SIG-M5 (cell line): Measurements from ENCODE around the gene AGAP1.

ENCODE experiments used
- DNase-seq: peaks from one replicate; lab custom pipeline; 2025; lab: John Stamatoyannopoulos, UW

AGAP1 gene

DNA sequence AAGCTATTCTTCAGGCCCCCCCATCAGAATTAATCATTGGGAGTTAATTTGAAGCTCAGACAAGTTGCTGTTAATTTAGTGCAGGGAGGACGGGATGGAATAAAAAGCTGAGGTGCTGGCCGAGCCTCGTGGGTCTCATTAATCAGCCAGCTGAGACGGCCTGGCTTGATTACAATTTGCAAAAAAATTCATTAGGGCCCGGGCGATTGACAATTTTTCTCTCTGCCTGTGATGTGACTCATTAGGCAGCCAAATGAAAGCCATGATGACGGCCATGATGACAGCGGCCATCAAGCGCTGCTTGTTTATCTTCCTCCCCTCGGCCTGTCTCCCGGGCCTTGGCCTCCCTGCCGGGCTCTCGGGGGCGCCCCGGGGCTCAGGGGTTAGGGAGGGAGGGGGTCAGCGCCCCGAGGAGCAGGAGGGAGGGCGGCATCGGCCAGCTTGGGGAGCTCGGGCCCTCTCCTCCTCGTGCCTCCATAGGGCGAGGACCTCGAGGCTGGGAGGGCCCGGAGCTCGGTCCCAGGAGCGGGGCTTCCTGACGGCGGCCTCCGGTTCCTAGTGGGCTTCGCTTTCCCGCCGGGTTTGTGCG, 669.1 kb downstream of the AGAP1 start:
- DNase-seq = no peak

DNA sequence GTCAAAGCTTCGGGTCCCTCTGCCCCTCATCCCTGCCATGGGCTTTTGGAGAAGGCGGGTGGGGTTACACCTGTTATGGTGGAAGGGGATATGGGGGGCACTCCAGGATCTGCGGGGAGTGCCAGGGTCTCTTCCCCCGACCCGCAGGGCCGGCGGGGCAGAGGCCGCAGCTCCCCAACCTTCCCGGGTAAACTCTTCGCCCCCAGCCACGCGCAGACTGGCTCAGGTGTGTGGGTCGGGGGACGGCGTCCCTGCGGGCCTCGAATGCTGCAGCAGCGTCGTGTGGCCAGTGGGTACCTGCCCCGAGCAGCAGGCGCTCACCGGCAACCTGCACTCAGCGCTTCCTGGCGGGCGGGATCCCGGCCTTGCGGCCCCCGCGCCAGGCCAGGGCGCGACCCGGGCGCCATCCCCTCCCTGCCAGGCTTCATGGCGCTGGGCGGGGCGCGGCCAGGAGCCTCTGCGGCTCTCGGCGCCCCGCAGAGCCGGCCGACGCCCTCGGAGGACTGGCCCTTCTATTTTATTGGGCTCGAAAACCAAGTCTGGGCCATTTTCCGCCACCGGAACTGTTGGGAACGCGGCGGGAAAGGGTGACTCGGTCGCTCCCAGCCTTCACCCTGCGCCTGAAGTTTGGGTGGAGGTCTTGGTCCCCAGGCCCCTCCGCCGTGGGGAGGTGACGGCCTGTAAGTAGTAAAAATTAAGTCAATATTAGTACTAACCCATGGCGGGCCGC, 669.8 kb downstream of the AGAP1 start:
- DNase-seq = no peak

DNA sequence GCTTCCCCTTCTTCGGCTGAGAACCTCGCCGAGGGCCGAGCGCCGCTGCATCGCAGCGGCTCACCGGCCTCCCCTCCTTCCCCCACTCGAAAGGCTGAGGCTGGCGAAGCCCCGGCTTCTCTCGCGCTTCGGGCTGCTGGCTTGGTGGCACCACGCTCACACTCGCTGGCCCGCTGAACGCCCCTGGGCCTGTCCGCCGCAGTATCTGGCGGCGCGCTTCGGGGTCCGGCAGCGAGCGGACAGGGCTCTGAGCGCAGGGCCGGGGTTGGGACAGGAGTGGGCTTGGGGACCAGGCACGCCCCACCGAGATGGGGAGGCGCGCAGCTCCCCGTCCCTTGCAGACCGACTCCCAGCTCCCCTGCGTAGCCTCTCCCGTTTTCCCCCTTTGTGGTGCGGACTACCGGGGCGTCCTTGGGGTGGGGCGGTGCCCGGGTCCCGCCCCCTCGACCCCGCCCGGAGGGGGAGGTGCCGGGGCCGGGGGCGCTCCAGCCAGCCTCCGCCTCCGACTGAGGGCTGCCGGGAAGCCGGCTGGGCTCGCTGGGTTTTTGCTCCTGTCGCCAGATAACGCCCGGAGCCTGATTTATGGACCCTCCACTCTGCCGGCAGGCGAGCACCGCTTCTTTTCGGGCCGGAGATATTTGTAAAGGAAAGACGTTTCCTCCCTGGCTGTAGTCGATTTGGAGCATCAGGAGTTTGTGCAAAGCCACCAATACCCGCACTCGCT, 670.5 kb downstream of the AGAP1 start:
- DNase-seq = no peak

DNA sequence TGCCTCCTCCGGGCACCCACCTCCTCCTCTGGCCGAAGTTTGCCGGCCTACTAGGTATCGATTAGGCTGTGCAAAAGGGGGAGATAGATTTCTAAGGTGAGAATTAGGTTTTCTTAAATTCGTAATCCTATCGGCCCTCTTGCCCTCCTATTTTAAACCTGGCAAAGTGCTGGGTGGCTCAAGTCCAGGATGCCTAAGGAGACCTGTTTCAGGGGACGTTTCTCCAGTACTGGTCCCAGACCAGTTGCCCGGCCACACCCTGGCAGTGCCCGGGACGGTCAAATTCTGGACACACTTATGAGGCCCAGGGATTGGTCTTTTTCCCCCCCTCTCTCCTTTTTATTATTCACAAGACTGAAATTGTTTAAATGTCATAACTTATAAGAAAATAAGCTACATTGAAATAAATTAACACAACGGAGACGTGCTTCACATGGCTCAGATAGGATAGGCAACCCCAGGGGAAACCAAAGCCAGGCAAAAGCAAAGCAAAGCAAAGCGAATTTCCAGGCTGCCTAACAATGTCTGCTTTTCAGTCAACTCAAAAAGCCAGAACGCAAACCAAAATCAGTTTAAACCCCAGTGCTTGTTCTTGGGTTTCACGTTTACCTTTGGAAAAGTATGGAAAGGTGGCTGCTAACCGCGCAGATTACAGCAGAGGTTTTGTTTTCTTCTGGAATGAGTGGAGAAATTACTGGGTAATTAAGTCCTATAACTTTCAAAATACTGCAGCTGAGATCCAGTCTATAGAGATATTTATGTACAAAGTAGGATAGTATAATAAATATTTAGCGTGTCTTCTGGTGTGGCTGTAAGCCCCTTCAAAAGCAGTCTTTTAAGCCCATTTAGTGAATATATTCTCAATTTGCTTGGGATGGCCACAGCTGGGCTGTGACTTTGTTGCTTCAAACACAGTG, 671.3 kb downstream of the AGAP1 start:
- DNase-seq = no peak

DNA sequence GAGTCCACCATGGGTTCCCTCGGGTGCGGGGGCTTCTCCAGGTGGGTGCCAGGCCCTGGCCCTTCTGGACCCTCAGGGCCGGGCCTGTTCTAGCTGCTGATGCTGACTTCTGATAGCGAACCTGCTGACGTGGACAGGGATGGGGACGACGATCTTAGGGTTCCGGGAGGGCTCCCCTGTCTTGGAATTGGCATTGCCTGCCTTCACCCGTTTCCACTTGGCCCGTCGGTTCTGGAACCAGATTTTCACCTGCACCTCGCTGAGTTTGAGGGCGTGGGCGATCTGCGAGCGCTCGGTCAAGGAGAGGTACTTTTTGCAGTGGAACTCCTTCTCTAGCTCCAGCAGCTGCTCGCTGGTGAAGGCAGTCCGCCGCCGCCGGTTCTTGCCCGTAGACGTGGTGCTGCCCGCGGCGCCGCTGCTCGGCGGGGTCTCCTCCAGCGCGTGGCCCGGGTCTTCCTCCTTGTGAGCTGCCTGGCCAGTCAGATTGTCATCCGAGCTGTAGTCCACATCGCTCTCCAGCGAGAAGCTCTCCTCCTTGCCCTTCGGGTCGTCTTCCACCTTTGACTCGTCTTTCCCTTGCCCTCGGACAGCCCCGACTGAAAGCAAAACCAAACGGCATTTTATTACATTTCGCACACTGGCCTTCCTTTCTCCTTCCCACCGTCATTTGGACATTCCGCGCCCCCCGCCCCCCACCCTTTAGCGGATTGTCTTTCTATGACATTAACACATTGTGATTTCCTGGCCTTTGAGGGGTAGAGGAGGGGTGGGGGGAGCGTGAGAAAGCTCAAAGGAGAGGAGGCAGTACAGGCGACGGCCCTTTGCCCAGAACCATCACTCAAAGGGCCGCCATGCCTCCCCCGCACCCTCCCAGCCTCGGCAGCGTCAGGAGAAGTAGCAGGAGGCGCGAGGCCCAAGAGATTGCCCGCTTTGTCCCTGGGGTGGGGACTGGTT, 672.3 kb downstream of the AGAP1 start:
- DNase-seq = no peak

DNA sequence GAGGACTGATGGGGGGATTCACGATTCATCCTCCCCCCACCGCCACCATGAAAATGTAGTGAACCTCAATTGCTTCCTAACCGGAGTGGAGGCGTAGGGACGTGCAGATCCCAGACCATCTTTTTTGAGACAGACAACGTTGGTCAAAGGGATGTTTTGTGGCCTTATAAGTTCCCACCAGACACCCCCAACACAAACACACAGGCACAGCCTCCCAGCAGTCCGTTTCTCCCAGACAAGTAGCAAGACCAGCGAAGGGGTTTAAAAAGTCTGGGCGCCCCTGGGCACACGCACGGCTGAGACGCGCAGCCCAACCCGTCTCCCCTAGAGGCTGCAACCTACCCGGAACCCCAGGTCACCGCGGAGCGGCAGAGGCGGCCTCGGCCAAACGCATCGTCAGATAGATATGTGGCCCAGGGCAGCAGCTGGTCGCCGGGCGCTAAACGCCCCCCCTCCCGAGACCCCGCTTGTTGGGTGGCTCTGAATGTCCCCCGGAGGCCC, 673.0 kb downstream of the AGAP1 start:
- DNase-seq = no peak

DNA sequence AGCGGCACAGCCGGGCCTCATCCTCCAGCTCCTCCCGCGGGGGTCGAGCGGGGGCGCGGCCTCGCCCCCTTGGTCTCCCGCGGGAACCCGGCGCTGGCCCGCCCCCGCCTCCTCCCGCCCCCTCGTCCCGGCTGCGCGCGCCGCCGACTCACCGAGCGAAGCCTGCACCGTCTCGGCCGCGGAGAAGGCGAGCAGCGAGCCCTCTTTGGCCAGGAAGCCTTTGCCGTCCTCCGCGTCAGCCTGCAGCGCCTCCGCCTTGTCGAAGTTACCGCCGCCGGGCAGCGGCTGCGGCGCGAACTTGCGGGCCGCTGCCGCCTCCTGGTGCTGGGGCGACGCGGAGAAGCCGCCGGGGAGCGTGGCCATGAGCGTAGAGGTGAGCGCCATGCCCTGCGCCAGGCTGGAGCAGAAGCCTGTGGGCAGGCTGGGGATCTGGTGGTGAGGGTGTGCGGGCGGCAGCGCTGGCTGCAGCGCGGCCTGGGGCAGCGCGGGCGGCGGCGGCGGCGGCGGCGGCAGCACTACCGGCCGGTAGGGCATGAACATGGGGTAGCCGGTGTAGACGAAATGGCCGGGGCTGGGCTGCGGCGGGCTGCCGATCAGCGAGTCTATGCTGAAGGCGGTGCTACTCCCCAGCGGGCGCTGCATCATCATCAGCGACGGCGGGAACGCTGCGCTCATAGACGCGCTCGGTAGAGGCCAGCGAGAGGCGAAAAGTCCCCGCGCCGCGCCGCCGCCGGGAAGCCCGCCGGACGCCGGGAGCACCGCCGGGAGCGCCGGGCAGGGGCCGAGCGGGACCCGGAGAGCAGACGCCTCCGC, 673.7 kb downstream of the AGAP1 start:
- DNase-seq = no peak

DNA sequence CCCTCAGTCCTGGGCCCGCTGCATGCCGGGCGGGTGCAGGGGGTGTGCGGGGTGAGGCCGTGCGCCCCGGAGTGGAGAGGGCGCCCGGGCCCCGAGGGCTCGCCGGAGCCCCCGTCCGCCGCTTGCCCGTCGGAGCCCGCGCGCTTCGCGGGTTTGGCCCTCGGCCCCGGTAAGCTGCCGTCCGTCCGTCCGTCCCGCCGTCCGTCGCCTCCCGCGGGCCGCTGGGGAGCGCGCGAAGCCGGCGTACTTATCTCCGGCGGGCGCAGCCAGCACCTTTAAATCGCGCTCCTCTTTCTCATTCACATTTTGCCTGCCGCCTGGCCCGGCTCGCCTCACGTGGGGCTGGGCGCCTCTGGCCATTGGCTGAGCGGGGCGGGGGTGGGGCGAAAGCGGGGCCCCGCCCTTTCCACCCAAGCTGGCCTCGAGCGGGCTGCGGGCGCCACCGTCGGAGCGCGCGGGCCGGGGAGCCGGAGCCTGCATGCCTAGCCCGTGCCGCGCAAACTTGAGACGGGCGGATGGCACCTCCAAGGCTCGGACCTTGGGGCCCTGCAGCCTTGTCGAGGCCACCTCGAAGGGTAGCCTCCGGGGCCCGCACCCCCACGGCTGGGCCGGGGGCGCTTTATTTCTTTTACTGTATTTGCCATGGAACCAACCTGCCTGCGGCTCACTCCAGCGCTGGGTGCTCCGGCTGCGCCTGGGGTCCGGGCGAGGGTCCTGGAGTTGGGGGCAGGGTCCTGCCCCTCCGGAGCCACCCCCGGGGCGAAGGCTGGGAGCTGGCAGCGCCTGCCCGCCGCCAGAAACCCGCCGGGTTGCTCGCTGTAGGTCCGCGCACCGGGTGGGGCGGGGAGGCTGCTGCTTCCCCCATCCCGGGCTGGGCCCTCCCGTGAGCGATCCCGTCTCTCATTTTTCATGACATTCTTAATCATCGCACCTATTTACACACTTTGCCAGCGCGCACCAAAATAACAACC, 674.6 kb downstream of the AGAP1 start, which contains the start of gene GBX2:
Gene GBX2, minus strand, starts transcription at position 277 of the 971 bp plus-strand sequence. CDS start 415 bp downstream, outside the sequence.
- DNase-seq = no peak

DNA sequence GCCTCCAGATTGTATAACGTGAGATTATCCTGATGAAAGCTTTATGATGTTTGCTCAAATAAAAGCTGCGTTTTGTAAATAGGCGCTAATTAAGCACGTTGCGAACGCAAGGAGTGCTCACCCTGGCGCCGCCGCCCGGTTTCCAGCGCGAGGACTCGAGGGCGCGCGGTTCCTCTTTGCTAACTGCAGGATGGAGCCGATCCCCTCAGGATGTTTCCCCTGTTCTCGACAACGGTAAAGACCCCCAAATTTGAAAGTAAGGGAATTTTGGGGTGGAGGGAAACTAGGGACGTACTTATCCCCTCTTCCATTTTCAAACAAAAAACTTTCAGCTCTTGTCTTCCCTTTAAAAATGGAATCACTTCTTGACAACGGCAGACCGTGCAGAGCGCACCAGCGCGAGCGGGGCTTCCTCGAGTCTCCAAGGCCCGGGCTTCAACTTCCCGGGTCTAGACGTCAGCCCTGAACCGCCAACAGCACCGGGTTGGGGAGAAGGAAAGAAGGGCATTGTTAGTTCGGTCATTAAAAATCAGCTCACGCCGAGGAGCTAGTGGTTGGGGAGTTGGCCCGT, 675.4 kb downstream of the AGAP1 start:
- DNase-seq = no peak

DNA sequence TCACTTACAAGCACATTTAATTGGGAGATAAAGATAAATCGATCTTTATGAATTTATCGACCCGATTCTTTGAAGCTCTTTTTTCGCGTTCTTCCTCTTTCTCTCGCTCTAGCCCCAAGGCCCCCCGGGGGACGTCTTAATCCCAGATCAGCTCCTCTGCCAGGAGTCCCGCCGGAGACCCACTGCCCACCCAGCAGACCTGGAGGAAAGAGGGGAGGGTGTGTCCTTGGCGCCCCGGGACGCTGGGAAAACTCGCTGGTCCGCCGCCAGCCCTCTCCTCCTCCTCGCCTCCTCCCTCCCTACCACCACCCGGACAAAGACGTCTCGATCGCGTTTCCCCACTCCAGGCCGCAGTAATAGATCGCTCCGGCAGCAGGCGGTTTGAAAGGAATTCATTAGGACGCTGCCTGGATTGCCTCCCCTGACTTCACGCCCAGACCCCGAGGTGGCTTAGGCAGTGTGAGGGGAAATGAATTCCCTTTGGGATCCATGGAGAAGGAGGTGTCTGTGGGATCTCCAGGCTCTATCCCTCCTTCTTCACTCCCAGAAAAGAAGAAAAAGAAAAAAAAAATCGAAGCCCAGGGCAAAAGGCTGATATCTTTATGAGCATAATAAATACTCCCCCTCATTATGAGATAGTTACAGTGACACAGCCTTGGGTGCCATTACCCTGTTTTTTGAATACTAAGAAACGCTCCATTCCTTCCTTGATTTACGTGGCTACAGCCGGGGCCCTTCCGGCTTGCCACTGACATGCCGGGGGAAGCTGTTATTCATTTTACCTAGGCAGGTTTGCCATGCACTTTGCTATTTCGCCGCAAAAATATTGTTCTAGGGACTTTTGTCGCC, 676.1 kb downstream of the AGAP1 start:
- no peak for DNase-seq

DNA sequence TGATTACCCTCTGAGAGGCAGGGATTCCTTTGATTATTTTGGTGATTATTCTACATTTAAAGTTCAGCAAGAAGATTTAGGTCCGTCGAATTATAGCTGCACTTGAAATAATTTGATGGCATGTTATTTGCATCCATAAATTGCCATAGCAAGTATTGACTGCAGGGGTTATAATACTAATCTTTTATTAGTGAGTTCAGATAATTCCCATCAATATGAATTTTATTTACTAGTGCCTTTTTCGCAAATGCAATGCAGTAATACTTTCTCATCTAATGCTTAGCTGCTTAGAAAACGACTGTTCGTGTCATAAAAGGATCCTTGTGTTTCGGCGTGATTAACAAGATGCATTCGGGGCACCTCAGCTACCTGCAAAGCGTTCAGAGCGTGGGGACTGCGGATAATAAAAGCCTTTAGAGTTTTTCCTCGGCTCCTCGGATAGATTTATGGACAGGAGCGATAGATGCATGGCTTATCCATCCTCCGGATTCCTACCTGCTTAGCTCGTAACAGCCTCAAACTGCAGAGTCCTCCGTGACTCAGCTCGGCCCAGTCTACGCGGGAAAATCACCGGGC, 676.8 kb downstream of the AGAP1 start:
- DNase-seq = no peak

DNA sequence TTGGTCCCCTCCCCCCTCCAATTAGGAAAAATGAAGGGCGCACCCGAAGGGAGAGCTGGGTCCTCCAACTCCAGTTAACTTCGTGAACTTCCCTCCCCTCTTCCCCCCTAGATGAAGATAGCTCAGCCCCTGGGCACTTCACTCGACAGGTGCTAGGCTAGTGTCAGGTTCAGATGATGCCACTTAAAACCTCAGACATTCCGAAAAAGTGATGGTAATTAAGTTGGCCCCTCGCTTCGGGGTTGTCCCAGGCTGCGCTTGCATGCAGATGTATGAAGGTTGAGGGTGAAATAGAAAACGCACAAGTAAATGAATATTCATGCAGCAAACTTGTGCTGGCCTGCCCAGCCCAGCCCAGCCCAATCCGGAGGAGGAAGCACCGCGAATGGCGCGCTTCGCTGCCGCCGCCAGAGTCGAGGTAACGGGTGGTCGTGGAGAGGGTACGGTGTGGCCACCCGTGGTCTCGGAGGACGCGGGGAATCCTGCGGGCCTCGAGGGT, 677.4 kb downstream of the AGAP1 start:
- DNase-seq = no peak

DNA sequence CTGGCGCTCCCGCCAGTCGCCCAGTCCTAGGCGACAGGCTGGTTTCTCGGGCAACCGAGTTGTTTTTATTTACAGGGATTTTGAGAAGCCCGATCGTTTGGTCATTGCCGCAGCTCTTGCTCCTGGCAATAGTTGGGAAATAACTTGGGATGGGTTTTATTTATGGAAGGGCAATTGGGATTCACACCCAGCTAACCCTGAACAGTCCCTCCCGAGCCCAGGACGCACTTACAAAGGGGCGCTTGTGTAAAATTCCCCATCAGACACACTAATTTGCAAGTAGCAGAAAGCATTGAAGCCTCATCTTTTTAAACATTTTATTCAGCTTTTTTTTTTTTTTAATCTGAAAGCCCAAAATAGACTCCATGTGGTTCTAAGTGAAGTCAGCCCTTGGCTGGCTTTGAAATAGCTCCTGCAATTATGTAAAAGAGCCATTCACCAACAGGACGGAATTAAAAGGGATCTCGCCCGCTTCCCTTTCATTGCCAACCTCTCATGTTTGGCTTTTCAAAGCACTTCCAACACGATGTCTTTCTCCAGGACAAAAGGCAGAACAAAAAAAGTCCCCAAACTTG, 677.9 kb downstream of the AGAP1 start:
- no peak for DNase-seq

DNA sequence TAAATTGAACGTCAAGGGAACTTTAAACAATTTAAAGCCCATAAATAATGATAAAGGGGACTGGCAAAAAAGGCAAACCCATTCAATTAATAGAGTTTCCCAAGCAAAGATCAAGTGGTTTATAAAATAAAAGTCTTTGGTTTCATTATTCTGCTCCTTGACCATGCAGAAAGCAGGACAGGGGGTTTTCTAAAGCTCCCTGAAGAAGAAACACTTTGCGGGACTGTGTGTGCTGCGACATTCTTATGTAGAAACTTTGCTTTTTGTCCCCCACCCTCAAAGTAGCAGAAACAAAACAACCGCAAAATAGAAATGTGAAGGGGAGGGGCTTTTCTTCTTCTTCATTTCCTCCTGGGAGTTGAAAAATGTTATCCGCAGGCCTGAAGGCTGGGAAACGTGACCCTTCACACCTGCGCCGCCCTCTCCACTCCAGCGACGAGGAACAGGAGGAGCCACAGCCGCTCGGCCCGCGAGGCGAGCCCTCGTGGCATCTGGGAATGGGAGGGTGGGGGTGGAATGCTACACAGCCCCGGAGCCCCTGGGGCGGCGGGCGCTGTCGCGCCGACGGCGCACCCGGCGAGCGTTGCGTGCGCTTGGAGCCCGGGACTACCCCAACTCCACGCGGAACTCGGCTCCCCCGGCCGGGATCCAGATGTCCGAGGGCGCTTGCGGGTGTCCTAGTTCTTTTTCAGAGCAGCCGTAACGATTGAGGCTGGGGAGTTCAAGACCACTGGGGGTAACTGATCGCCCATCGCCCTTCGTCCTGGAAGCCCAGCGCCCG, 678.6 kb downstream of the AGAP1 start:
- no peak for DNase-seq

DNA sequence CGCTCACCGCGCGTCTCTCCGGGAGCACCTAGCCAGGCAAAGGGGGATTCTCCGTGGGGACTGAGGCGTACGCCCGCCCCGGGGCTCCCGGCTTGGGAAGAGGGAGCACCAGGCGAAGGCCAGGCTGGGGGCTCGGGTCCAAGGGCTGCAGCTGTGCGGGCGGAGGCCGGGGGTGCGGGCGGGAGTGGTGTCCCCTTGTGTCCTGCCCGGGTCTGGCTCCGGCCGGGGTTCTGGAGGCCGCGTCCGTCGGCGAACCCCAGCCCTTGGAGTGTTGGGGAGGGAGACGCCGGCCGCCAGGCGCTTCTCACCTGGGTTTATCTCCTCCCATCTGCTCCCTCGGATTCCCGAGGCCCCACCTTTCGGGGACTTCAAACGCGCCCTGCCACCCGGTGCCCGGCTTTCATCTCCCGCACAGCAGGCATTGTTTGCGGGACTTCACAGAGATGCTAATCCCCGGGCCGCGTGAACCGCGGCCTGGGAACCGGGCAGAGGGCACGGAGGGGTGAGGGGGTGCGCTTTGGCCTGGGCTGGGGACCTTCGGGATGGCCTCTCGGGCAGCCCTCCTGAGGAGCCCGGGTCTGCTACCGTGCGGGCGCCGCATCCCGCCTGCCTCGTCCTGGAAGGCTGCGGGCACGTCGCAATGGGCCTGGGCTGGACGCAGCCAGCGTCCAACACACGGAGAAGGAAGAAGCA, 679.3 kb downstream of the AGAP1 start:
- no peak for DNase-seq
